WTC11 (cell line): ENCODE results near the gene RAD18. TPM values are rescaled to one million over a fixed set of nuclear protein-coding genes. Genes with fewer than 3 reads are reported as not detected.

ENCODE experiments used
- ATAC-seq: fragments of 200-7000 bp; cut with Tn5 transposase; 2 replicates; pipeline ENCODE4 v1.10.0; 2021; ENCODE audit warnings: mild to moderate bottlenecking, moderate library complexity
- CTCF ChIA-PET: fragments of 300-600 bp; sonication (Branson Sonifier 250); formaldehyde crosslinking; loops from one replicate; lab custom pipeline; 2021; ENCODE audit warnings: antibody characterized with exemption; lab: Charles Lee
- POLR2A ChIA-PET: fragments of 350-600 bp; sonication (Branson Sonifier 250); formaldehyde crosslinking; loops from one replicate; lab custom pipeline; 2021; ENCODE audit warnings: antibody characterized with exemption; lab: Charles Lee
- DNase-seq: peaks from one replicate; pipeline ENCODE4 v3.0.0; 2021; ENCODE audit warnings: low spot score
- H3K27ac Mint-ChIP-seq: 2 replicates; pipeline ENCODE4 v1.8.0; 2021; ENCODE audit warnings: mixed read lengths
- H3K27me3 Mint-ChIP-seq: 2 replicates; pipeline ENCODE4 v1.8.0; 2021; ENCODE audit warnings: low read depth, mild to moderate bottlenecking, moderate library complexity, mixed read lengths
- H3K36me3 Mint-ChIP-seq: 2 replicates; pipeline ENCODE4 v1.8.0; 2021; ENCODE audit warnings: mixed read lengths
- H3K4me1 Mint-ChIP-seq: 2 replicates; pipeline ENCODE4 v1.8.0; 2022; ENCODE audit warnings: mixed read lengths
- H3K4me3 Mint-ChIP-seq: 2 replicates; pipeline ENCODE4 v1.8.0; 2021; ENCODE audit warnings: mild to moderate bottlenecking, moderate library complexity, mixed read lengths
- H3K9me3 Mint-ChIP-seq: 2 replicates; pipeline ENCODE4 v1.8.0; 2021; ENCODE audit warnings: mixed read lengths
- ATF6 ChIP-seq: sonication (generic); formaldehyde crosslinking; IDR thresholded peaks from 2 replicates; pipeline ENCODE4 v1.8.1; 2023; ENCODE audit warnings: mild to moderate bottlenecking, missing genetic modification reagents
- CREB1 ChIP-seq: sonication (generic); formaldehyde crosslinking; IDR thresholded peaks from 2 replicates; pipeline ENCODE4 v1.8.0; 2023; ENCODE audit warnings: mild to moderate bottlenecking, missing genetic modification reagents
- EMX1 ChIP-seq: fragments of 250-450 bp; sonication (Bioruptor Pico); IDR thresholded peaks from 2 replicates; pipeline ENCODE4 v1.8.0; 2021; ENCODE audit warnings: mild to moderate bottlenecking
- ESRRA ChIP-seq: sonication (generic); formaldehyde crosslinking; IDR thresholded peaks from 2 replicates; pipeline ENCODE4 v1.8.1; 2022; ENCODE audit warnings: mild to moderate bottlenecking, missing genetic modification reagents, borderline replicate concordance
- FOXJ3 ChIP-seq: sonication (generic); formaldehyde crosslinking; IDR thresholded peaks from 2 replicates; pipeline ENCODE4 v1.9.0; 2021; ENCODE audit warnings: missing genetic modification reagents, mild to moderate bottlenecking, borderline replicate concordance
- IRF1 ChIP-seq: sonication (generic); formaldehyde crosslinking; IDR thresholded peaks from 2 replicates; pipeline ENCODE4 v1.8.0; 2023; ENCODE audit warnings: missing genetic modification reagents
- IRF2 ChIP-seq: sonication (generic); formaldehyde crosslinking; IDR thresholded peaks from 2 replicates; pipeline ENCODE4 v1.8.0; 2022; ENCODE audit warnings: low read depth, missing genetic modification reagents, borderline replicate concordance
- KAT7 ChIP-seq: sonication (generic); formaldehyde crosslinking; IDR thresholded peaks from 2 replicates; pipeline ENCODE4 v1.8.1; 2023; ENCODE audit warnings: missing genetic modification reagents, mild to moderate bottlenecking, borderline replicate concordance
- MAX ChIP-seq: sonication (generic); formaldehyde crosslinking; IDR thresholded peaks from 2 replicates; pipeline ENCODE4 v1.8.0; 2022; ENCODE audit warnings: mild to moderate bottlenecking, missing genetic modification reagents
- OVOL2 ChIP-seq: fragments of 250-450 bp; sonication (Bioruptor Pico); IDR thresholded peaks from 2 replicates; pipeline ENCODE4 v1.9.0; 2021; ENCODE audit warnings: mild to moderate bottlenecking, borderline replicate concordance
- SMAD4 ChIP-seq: sonication (generic); formaldehyde crosslinking; IDR thresholded peaks from 2 replicates; pipeline ENCODE4 v1.8.0; 2022; ENCODE audit warnings: mild to moderate bottlenecking, missing genetic modification reagents
- ZNF232 ChIP-seq: sonication (generic); formaldehyde crosslinking; IDR thresholded peaks from 2 replicates; pipeline ENCODE4 v1.8.0; 2022; ENCODE audit warnings: mild to moderate bottlenecking, missing genetic modification reagents
- ZNF281 ChIP-seq: sonication (generic); formaldehyde crosslinking; IDR thresholded peaks from 2 replicates; pipeline ENCODE4 v1.8.0; 2023; ENCODE audit warnings: mild to moderate bottlenecking, missing genetic modification reagents
- ZNF416 ChIP-seq: fragments of 250-450 bp; sonication (Bioruptor Pico); IDR thresholded peaks from 2 replicates; pipeline ENCODE4 v1.9.0; 2021; ENCODE audit warnings: mild to moderate bottlenecking, inconsistent platforms
- ZNF512 ChIP-seq: sonication (generic); formaldehyde crosslinking; IDR thresholded peaks from 2 replicates; pipeline ENCODE4 v1.8.1; 2022; ENCODE audit warnings: missing genetic modification reagents, borderline replicate concordance
- total RNA-seq: library from RNA; stranded (reverse); gene quantifications from 3 replicates; pipeline ENCODE4 v1.2.3, GENCODE V29; 2021
- TF ChIP-seq, protein P1 (sequence below): sonication (generic); formaldehyde crosslinking; IDR thresholded peaks from 2 replicates; pipeline ENCODE4 v1.8.1; 2022; ENCODE audit warnings: mild to moderate bottlenecking, moderate library complexity, missing genetic modification reagents
- TF ChIP-seq, protein P2 (sequence below): sonication (generic); formaldehyde crosslinking; conservative IDR thresholded peaks from 2 replicates; pipeline ENCODE4 v1.8.1; 2022; ENCODE audit warnings: mild to moderate bottlenecking, missing genetic modification reagents
- TF ChIP-seq, protein P3 (sequence below): sonication (generic); formaldehyde crosslinking; IDR thresholded peaks from 2 replicates; pipeline ENCODE4 v1.8.0; 2022; ENCODE audit warnings: mild to moderate bottlenecking, missing genetic modification reagents
- TF ChIP-seq, protein P4 (sequence below): fragments of 250-450 bp; sonication (Bioruptor Pico); IDR thresholded peaks from 2 replicates; pipeline ENCODE4 v1.9.0; 2021; ENCODE audit warnings: moderate library complexity, mild to moderate bottlenecking, inconsistent platforms, borderline replicate concordance
- TF ChIP-seq, protein P5 (sequence below): fragments of 250-450 bp; sonication (Bioruptor Pico); IDR thresholded peaks from 2 replicates; pipeline ENCODE4 v1.9.0; 2021; ENCODE audit warnings: mild to moderate bottlenecking

Gene RAD18
- total RNA-seq, 1 experiment from 2014 or later = 24.4 TPM

GRCh38 chr3:8987226-8987625 lies 24.0 kb upstream of the RAD18 start:
- no peaks in the 10 kb centered on the region for H3K9me3 Mint-ChIP-seq
- H3K36me3 Mint-ChIP-seq = no peaks in the 10 kb centered on the region
- H3K4me3 Mint-ChIP-seq = no peak overlapping the region
- ATAC-seq = peak; percentile 8
- no peak overlapping the region for H3K27ac Mint-ChIP-seq
- CTCF ChIA-PET = interaction anchor here (0.5 to 5.8 kb wide), 65 partner anchors 11 to 662 kb away, joined by 3 to 115 read pairs (median 6); partner anchors contain the start of genes MTMR14 and SRGAP3
- DNase-seq = no peak
- TF ChIP-seq, protein P1, sequence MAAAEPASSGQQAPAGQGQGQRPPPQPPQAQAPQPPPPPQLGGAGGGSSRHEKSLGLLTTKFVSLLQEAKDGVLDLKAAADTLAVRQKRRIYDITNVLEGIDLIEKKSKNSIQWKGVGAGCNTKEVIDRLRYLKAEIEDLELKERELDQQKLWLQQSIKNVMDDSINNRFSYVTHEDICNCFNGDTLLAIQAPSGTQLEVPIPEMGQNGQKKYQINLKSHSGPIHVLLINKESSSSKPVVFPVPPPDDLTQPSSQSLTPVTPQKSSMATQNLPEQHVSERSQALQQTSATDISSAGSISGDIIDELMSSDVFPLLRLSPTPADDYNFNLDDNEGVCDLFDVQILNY (CRISPR knock-in tag) = no peak
- no peak for TF ChIP-seq ZNF416 (CRISPR knock-in tag)
- TF ChIP-seq IRF2 = no peak
- TF ChIP-seq MAX (CRISPR knock-in tag) = no peak
- TF ChIP-seq, protein P2, sequence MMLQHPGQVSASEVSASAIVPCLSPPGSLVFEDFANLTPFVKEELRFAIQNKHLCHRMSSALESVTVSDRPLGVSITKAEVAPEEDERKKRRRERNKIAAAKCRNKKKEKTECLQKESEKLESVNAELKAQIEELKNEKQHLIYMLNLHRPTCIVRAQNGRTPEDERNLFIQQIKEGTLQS (CRISPR knock-in tag) = no peak
- no peak for TF ChIP-seq ZNF512
- no peak for TF ChIP-seq ESRRA (CRISPR knock-in tag)
- no peak for TF ChIP-seq EMX1 (CRISPR knock-in tag)
- no peak for TF ChIP-seq KAT7
- TF ChIP-seq IRF1 (CRISPR knock-in tag) = no peak
- POLR2A ChIA-PET = interaction anchor here (1.0 to 1.5 kb wide), 2 partner anchors 315 to 385 kb away, joined by 3 to 4 read pairs; no protein-coding TSS in a partner anchor
- peaks cover 5% of the 10 kb centered on the region for H3K4me1 Mint-ChIP-seq
- no peaks in the 10 kb centered on the region for H3K27me3 Mint-ChIP-seq

DNA sequence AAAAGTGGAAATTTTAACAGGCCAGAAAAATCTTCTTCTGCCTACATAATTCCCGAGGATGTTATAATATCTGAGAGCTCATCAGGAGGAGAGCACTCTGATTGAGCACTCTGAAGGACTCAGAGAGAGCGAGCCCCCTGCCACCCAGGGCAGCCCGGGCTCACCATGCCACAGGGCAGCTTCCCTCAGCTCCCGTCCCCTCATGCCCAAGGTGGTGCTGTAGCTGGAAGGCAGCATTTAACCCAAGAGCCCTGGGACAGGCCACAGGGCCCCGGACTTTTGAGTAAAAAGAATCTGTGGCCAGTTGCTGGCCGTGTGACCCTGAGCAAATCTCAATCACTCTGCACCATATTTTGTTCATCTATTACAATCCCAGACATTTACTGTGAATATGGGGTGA lies 23.5 kb upstream of the RAD18 start:
- Mint-ChIP-seq H3K9me3 (no peaks in the 10 kb centered on the region), H3K27ac (no peak overlapping the region)

More for the DNA sequence above, 23.5 kb upstream of the RAD18 start:
- ATAC-seq (no peak), DNase-seq (no peak)
- ChIA-PET POLR2A (interaction anchor here (1.5 kb wide), 1 partner anchor 316 kb away, joined by 3 read pairs; no protein-coding TSS in a partner anchor), CTCF (interaction anchor here (1.3 to 5.8 kb wide), 23 partner anchors 11 to 365 kb away, joined by 3 to 115 read pairs (median 12); partner anchors contain the start of gene SRGAP3)
- Mint-ChIP-seq H3K4me3 (no peak overlapping the region), H3K4me1 (peaks cover 4% of the 10 kb centered on the region), H3K27me3 (no peaks in the 10 kb centered on the region), H3K36me3 (no peaks in the 10 kb centered on the region)
- no peak for TF ChIP-seq ZNF281 (CRISPR knock-in tag)
- TF ChIP-seq FOXJ3 (CRISPR knock-in tag) = no peak
- no peak for TF ChIP-seq CREB1 (CRISPR knock-in tag)
- no peak for TF ChIP-seq EMX1 (CRISPR knock-in tag)
- TF ChIP-seq ZNF232 (CRISPR knock-in tag) = no peak
- no peak for TF ChIP-seq ATF6 (CRISPR knock-in tag)
- no peak for TF ChIP-seq MAX (CRISPR knock-in tag)
- TF ChIP-seq SMAD4 (CRISPR knock-in tag) = no peak
- TF ChIP-seq, protein P3, sequence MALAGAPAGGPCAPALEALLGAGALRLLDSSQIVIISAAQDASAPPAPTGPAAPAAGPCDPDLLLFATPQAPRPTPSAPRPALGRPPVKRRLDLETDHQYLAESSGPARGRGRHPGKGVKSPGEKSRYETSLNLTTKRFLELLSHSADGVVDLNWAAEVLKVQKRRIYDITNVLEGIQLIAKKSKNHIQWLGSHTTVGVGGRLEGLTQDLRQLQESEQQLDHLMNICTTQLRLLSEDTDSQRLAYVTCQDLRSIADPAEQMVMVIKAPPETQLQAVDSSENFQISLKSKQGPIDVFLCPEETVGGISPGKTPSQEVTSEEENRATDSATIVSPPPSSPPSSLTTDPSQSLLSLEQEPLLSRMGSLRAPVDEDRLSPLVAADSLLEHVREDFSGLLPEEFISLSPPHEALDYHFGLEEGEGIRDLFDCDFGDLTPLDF (CRISPR knock-in tag) = no peak
- no peak for TF ChIP-seq OVOL2 (CRISPR knock-in tag)
- TF ChIP-seq, protein P4, sequence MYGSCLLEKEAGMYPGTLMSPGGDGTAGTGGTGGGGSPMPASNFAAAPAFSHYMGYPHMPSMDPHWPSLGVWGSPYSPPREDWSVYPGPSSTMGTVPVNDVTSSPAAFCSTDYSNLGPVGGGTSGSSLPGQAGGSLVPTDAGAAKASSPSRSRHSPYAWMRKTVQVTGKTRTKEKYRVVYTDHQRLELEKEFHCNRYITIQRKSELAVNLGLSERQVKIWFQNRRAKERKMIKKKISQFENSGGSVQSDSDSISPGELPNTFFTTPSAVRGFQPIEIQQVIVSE (CRISPR knock-in tag) = no peak
- TF ChIP-seq, protein P5, sequence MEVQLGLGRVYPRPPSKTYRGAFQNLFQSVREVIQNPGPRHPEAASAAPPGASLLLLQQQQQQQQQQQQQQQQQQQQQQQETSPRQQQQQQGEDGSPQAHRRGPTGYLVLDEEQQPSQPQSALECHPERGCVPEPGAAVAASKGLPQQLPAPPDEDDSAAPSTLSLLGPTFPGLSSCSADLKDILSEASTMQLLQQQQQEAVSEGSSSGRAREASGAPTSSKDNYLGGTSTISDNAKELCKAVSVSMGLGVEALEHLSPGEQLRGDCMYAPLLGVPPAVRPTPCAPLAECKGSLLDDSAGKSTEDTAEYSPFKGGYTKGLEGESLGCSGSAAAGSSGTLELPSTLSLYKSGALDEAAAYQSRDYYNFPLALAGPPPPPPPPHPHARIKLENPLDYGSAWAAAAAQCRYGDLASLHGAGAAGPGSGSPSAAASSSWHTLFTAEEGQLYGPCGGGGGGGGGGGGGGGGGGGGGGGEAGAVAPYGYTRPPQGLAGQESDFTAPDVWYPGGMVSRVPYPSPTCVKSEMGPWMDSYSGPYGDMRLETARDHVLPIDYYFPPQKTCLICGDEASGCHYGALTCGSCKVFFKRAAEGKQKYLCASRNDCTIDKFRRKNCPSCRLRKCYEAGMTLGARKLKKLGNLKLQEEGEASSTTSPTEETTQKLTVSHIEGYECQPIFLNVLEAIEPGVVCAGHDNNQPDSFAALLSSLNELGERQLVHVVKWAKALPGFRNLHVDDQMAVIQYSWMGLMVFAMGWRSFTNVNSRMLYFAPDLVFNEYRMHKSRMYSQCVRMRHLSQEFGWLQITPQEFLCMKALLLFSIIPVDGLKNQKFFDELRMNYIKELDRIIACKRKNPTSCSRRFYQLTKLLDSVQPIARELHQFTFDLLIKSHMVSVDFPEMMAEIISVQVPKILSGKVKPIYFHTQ (CRISPR knock-in tag) = no peak
- TF ChIP-seq, all 79 proteins: peak for 0
